ENCODE results near the gene ATAD1. TPM values are rescaled to one million over a fixed set of nuclear protein-coding genes. Genes with fewer than 3 reads are reported as not detected.
A peak's percentile ranks its signal among the peaks of the same experiment; 100 is the strongest.

The ATAD1 gene
- total and polyA plus RNA-seq, 8 donors = 3.6 to 23.4 (median 16.0) TPM

- Histone ChIP-seq H3K27ac (no peak overlapping the region), H3K9me3 (no peaks in the 10 kb centered on the region), H3K27me3 (no peaks in the 10 kb centered on the region), H3K4me1 (peaks cover 19 to 31% (median 21%) of the 10 kb centered on the region in 3 donors), H3K4me3 (no peak overlapping the region), H3K36me3 (peaks cover 0 to 7% (median 0%) of the 10 kb centered on the region in 3 donors)
- no peak for DNase-seq
- WGBS, 2 donors = 85 to 92% methylated on average over 3 of the region's 3 CpGs
- no peak for FAIRE-seq
- intact Hi-C loops (cut with DNase I) = loop anchor here in 1 of 3 donors (10.0 kb wide), 1 partner anchor 51 kb away; no protein-coding TSS in a partner anchor
- no peak for TF ChIP-seq CTCF (IDR thresholded peaks at IDR 0.05)
- ATAC-seq = no peak
These were observed 102.3 kb downstream of the ATAD1 start for GRCh38 chr10:87715552-87716347.

- peaks cover 0 to 18% (median 0%) of the 10 kb centered on the region in 3 donors for H3K36me3 ChIP-seq
- H3K9me3 ChIP-seq = no peaks in the 10 kb centered on the region
- no peak overlapping the region for H3K4me3 ChIP-seq
- DNase-seq (peak in 1 of 6 donors; percentile 19), FAIRE-seq (no peak), ATAC-seq (peak; percentile 78 to 90 (median 80))
- WGBS, 2 donors = 34 to 37% methylated on average over 3 of the region's 3 CpGs
- H3K4me1 ChIP-seq = peaks cover 19 to 31% (median 21%) of the 10 kb centered on the region in 3 donors
- intact Hi-C loops (cut with DNase I) = loop anchor here in 1 of 3 donors (10.0 kb wide), 1 partner anchor 49 kb away; no protein-coding TSS in a partner anchor
- TF ChIP-seq CTCF (IDR thresholded peaks at IDR 0.05) = no peak
- H3K27me3 ChIP-seq = no peaks in the 10 kb centered on the region
- H3K27ac ChIP-seq = peak overlapping the region; percentile 32 to 79 (median 59)
These were observed 104.3 kb downstream of the ATAD1 start for GRCh38 chr10:87713707-87714106.

- no peak for TF ChIP-seq CTCF (IDR thresholded peaks at IDR 0.05)
- intact Hi-C loops (cut with DNase I) = loop anchor here in 1 of 3 donors (10.0 kb wide), 1 partner anchor 48 kb away; no protein-coding TSS in a partner anchor
- peak overlapping the region; percentile 32 to 79 (median 59) for H3K27ac ChIP-seq
- FAIRE-seq (no peak), ATAC-seq (peak; percentile 35 to 64 (median 50)), DNase-seq (no peak)
- H3K4me1 ChIP-seq = peaks cover 19 to 31% (median 21%) of the 10 kb centered on the region in 3 donors
- H3K36me3 ChIP-seq = peaks cover 0 to 18% (median 0%) of the 10 kb centered on the region in 3 donors
- no peaks in the 10 kb centered on the region for H3K27me3 ChIP-seq
- WGBS, 2 donors = 50 to 54% methylated on average over 11 of the region's 11 CpGs
- no peaks in the 10 kb centered on the region for H3K9me3 ChIP-seq
- H3K4me3 ChIP-seq = no peak overlapping the region
These were observed 105.0 kb downstream of the ATAD1 start for GRCh38 chr10:87712913-87713616.

- ATAC-seq = no peak
- no peak overlapping the region for H3K27ac ChIP-seq
- H3K9me3 ChIP-seq = no peaks in the 10 kb centered on the region
- WGBS, 2 donors = 94 to 95% methylated on average over 4 of the region's 4 CpGs
- DNase-seq = no peak
- intact Hi-C loops (cut with DNase I) = no loop called here
- no peak for TF ChIP-seq CTCF (IDR thresholded peaks at IDR 0.05)
- H3K4me1 ChIP-seq = peaks cover 0 to 1% (median under 1%) of the 10 kb centered on the region in 3 donors
- no peaks in the 10 kb centered on the region for H3K27me3 ChIP-seq
- no peak for FAIRE-seq
- H3K4me3 ChIP-seq = no peak overlapping the region
- H3K36me3 ChIP-seq = peaks cover 0 to 10% (median 0%) of the 10 kb centered on the region in 3 donors
These were observed 110.8 kb downstream of the ATAD1 start for GRCh38 chr10:87707254-87707653.
